Sigmoid colon (tissue), 4 donors: ENCODE data around the gene PIGO.

Experiments
- EP300 ChIP-seq, 4 donors: sonication (generic); formaldehyde crosslinking; IDR thresholded peaks; one replicate each; pipeline ENCODE4 v1.6.1; 2017; ENCODE audit warnings: antibody characterized with exemption in 4 of 4
- POLR2A ChIP-seq, 2 donors: fragments of 450-650 bp; IDR thresholded peaks; one replicate each; pipeline ENCODE4 v1.6.1; 2016; ENCODE audit warnings: antibody characterized with exemption in 2 of 2, mild to moderate bottlenecking in 2 of 2, moderate library complexity in 2 of 2
- TF ChIP-seq, protein P1 (sequence below), 4 experiments: fragments of 450-650 bp in 3 of 4; fragments of 200-600 bp in 1 of 4; IDR thresholded peaks; one replicate each; pipeline ENCODE4 v1.5.1; 2016 to 2019; ENCODE audit warnings: antibody characterized with exemption in 4 of 4, mild to moderate bottlenecking in 3 of 4, moderate library complexity in 2 of 4

DNA sequence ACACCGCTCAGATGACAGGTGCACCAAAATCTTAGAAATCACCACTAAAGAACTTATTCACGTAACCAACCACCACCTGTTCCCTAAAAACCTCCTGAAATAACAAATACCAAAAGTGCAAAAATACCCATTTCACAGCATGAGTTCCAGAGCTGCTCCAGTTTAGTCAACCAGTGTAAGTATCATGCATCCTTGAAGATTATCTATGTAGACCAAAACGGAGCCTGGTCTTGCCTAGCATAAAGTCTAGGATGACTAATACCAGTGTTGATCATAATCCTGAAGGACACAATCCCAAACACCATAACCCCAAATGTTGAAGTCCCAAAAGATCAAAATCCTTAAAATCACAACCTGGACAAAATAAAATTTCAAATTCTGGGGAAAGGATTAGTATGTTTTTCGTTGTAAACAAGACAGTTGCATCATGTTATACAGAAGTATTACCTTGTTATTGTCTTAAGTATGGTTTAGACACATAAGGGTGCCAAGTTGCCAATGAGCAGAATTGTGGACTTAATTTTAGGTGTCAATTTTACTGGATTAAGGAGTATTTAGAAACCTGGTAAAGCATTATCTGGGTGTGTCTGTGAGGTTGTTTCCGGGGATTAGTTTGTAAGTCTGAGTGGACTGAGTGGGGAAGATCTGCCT, 42.1 kb downstream of the PIGO start:
- TF ChIP-seq, protein P1, sequence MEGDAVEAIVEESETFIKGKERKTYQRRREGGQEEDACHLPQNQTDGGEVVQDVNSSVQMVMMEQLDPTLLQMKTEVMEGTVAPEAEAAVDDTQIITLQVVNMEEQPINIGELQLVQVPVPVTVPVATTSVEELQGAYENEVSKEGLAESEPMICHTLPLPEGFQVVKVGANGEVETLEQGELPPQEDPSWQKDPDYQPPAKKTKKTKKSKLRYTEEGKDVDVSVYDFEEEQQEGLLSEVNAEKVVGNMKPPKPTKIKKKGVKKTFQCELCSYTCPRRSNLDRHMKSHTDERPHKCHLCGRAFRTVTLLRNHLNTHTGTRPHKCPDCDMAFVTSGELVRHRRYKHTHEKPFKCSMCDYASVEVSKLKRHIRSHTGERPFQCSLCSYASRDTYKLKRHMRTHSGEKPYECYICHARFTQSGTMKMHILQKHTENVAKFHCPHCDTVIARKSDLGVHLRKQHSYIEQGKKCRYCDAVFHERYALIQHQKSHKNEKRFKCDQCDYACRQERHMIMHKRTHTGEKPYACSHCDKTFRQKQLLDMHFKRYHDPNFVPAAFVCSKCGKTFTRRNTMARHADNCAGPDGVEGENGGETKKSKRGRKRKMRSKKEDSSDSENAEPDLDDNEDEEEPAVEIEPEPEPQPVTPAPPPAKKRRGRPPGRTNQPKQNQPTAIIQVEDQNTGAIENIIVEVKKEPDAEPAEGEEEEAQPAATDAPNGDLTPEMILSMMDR (IDR thresholded peaks at IDR 0.05), result no peak
- TF ChIP-seq POLR2A (IDR thresholded peaks at IDR 0.05), result no peak
- no peak for TF ChIP-seq EP300 (IDR thresholded peaks at IDR 0.05)
